H1 (cell line): ENCODE measurements around the gene CMSS1. TPM values are rescaled to one million over a fixed set of nuclear protein-coding genes. Genes with fewer than 3 reads are reported as not detected.

Source experiments
- CTCF ChIA-PET: fragments of 300-600 bp; sonication (Branson Sonifier 250); formaldehyde crosslinking; loops from one replicate; lab custom pipeline; 2021; ENCODE audit not compliant: partially characterized antibody; lab: Charles Lee
- POLR2A ChIA-PET: fragments of 300-600 bp; sonication (Branson Sonifier 250); formaldehyde crosslinking; loops from one replicate; lab custom pipeline; 2021; ENCODE audit warnings: inconsistent platforms; ENCODE audit not compliant: partially characterized antibody; lab: Charles Lee
- DNase-seq, 2 experiments: peaks; one replicate each; pipeline versions ENCODE4 v3.0.0 to v3.0.0-alpha.2; 2010 to 2022; ENCODE audit warnings: low spot score in 2 of 2, low read depth in 1 of 2, mixed read lengths in 1 of 2
- FAIRE-seq: peaks from 2 replicates; lab custom pipeline; 2011; peaks lifted over from hg19 to GRCh38; lab: Jason Lieb, UNC
- H2AFZ ChIP-seq: 2 replicates; pipeline ENCODE4 v1.8.1; 2012; ENCODE audit warnings: low read length, inconsistent platforms
- H2AK5ac ChIP-seq: 2 replicates; pipeline ENCODE4 v1.6.1; 2013; ENCODE audit warnings: low read depth, low read length
- H2BK120ac ChIP-seq: replicated peaks from 2 replicates; pipeline ENCODE3; 2013; ENCODE audit warnings: low read depth, low read length, inconsistent platforms
- H2BK12ac ChIP-seq: 2 replicates; pipeline ENCODE4 v1.6.1; 2013; ENCODE audit warnings: low read depth, low read length
- H2BK15ac ChIP-seq: 2 replicates; pipeline ENCODE4 v1.6.1; 2013; ENCODE audit warnings: low read length
- H2BK20ac ChIP-seq: 2 replicates; pipeline ENCODE4 v1.6.1; 2013; ENCODE audit warnings: low read length
- H2BK5ac ChIP-seq: 2 replicates; pipeline ENCODE4 v1.6.1; 2013; ENCODE audit warnings: low read depth, low read length
- H3K14ac ChIP-seq: 2 replicates; pipeline ENCODE4 v1.6.1; 2013; ENCODE audit warnings: inconsistent platforms; ENCODE audit not compliant: insufficient read length
- H3K18ac ChIP-seq: 2 replicates; pipeline ENCODE4 v1.6.1; 2013; ENCODE audit warnings: low read length; ENCODE audit errors: extremely low read depth
- H3K23ac ChIP-seq: 2 replicates; pipeline ENCODE4 v1.6.1; 2013; ENCODE audit warnings: inconsistent platforms; ENCODE audit not compliant: insufficient read length
- H3K23me2 ChIP-seq: 2 replicates; pipeline ENCODE4 v1.6.1; 2013; ENCODE audit warnings: low read depth, low read length
- H3K27ac ChIP-seq: 2 replicates; pipeline ENCODE4 v1.6.1; 2011; ENCODE audit warnings: low read depth, low read length, inconsistent platforms
- H3K27me3 ChIP-seq, 4 experiments: replicated peaks in 1 of 4; 1 replicate in 1 of 4; 2 replicates in 3 of 4; pipeline versions ENCODE4 v1.6.1 to v1.8.1; 2011 to 2013; ENCODE audit warnings: low read length in 3 of 4, mild to moderate bottlenecking in 3 of 4, inconsistent platforms in 2 of 4, mixed read lengths in 2 of 4, moderate library complexity in 1 of 4; ENCODE audit not compliant: control insufficient read depth in 3 of 4, insufficient read depth in 3 of 4; ENCODE audit errors: extremely low read depth in 1 of 4
- H3K36me3 ChIP-seq, 4 experiments: 2 replicates each; pipeline versions ENCODE4 v1.6.1 to v1.8.1; 2011 to 2013; ENCODE audit warnings: mild to moderate bottlenecking in 4 of 4, low read length in 3 of 4, moderate library complexity in 2 of 4, control low read depth in 1 of 4, inconsistent platforms in 1 of 4; ENCODE audit not compliant: insufficient read depth in 4 of 4, control insufficient read depth in 2 of 4
- H3K4ac ChIP-seq: replicated peaks from 2 replicates; pipeline ENCODE3; 2013; ENCODE audit warnings: low read length, low read depth, mixed read lengths, inconsistent platforms; ENCODE audit not compliant: insufficient read length
- H3K4me1 ChIP-seq, 4 experiments: replicated peaks in 1 of 4; 1 replicate in 1 of 4; 2 replicates in 3 of 4; pipeline versions ENCODE4 v1.6.1 to v1.8.1; 2011 to 2013; ENCODE audit warnings: low read length in 3 of 4, inconsistent platforms in 2 of 4, mixed read lengths in 1 of 4; ENCODE audit not compliant: insufficient read depth in 4 of 4, control insufficient read depth in 3 of 4
- H3K4me2 ChIP-seq, 2 experiments: 2 replicates each; pipeline versions ENCODE4 v1.6.1 to v1.8.1; 2011 to 2013; ENCODE audit warnings: low read depth in 2 of 2, low read length in 2 of 2, control low read depth in 1 of 2, inconsistent platforms in 1 of 2, mild to moderate bottlenecking in 1 of 2; ENCODE audit not compliant: insufficient read depth in 1 of 2
- H3K4me3 ChIP-seq, 4 experiments: fragments of 200-600, 300-600 bp in 1 of 4; sonication (generic), shearing (Covaris generic), sonication (Bioruptor Twin) in 1 of 4; 2 replicates each; pipeline versions ENCODE4 v1.5.1 to v1.8.1; 2011 to 2016; ENCODE audit warnings: low read length in 4 of 4, low read depth in 3 of 4, control low read depth in 2 of 4, inconsistent platforms in 2 of 4, mild to moderate bottlenecking in 2 of 4, mixed read lengths in 1 of 4, moderate library complexity in 1 of 4; ENCODE audit not compliant: insufficient read depth in 2 of 4; ENCODE audit errors: extremely low read depth in 1 of 4
- H3K56ac ChIP-seq: replicated peaks from 2 replicates; pipeline ENCODE3; 2013; ENCODE audit warnings: low read depth, mild to moderate bottlenecking, mixed read lengths, low read length, inconsistent platforms; ENCODE audit not compliant: insufficient read length
- H3K79me1 ChIP-seq: 2 replicates; pipeline ENCODE4 v1.6.1; 2013; ENCODE audit warnings: low read depth, low read length, control low read depth
- H3K79me2 ChIP-seq, 2 experiments: 2 replicates each; pipeline versions ENCODE4 v1.6.1 to v1.8.1; 2012 to 2013; ENCODE audit warnings: low read length in 2 of 2, mild to moderate bottlenecking in 2 of 2, inconsistent platforms in 1 of 2; ENCODE audit not compliant: insufficient read depth in 2 of 2, control insufficient read depth in 1 of 2
- H3K9ac ChIP-seq, 4 experiments: replicated peaks in 1 of 4; 1 replicate in 1 of 4; 2 replicates in 3 of 4; pipeline versions ENCODE4 v1.6.1 to v1.8.1; 2011 to 2013; ENCODE audit warnings: low read depth in 3 of 4, low read length in 3 of 4, control low read depth in 2 of 4, mild to moderate bottlenecking in 2 of 4, moderate library complexity in 2 of 4, inconsistent platforms in 1 of 4; ENCODE audit errors: extremely low read depth in 1 of 4
- H3K9me3 ChIP-seq, 2 experiments: 2 replicates each; pipeline versions ENCODE4 v1.6.1 to v1.8.1; 2012 to 2013; ENCODE audit warnings: mild to moderate bottlenecking in 2 of 2, moderate library complexity in 2 of 2, control low read depth in 1 of 2, inconsistent platforms in 1 of 2, low read depth in 1 of 2, low read length in 1 of 2, mixed read lengths in 1 of 2; ENCODE audit not compliant: insufficient read depth in 2 of 2
- H4K20me1 ChIP-seq, 2 experiments: replicated peaks in 1 of 2; 2 replicates each; pipeline versions ENCODE3 to v1.8.1; 2011 to 2013; ENCODE audit warnings: inconsistent platforms in 2 of 2, low read length in 2 of 2, mild to moderate bottlenecking in 1 of 2; ENCODE audit not compliant: insufficient read depth in 2 of 2, control insufficient read depth in 1 of 2
- H4K5ac ChIP-seq: 2 replicates; pipeline ENCODE4 v1.6.1; 2013; ENCODE audit warnings: low read length, low read depth, mixed read lengths, inconsistent platforms; ENCODE audit not compliant: insufficient read length
- H4K8ac ChIP-seq: 2 replicates; pipeline ENCODE4 v1.8.0; 2013; ENCODE audit warnings: mild to moderate bottlenecking, moderate library complexity, low read length, inconsistent platforms; ENCODE audit not compliant: insufficient read depth; ENCODE audit errors: extremely low read depth
- H4K91ac ChIP-seq: replicated peaks from 2 replicates; pipeline ENCODE3; 2013; ENCODE audit warnings: low read length, mixed read lengths, inconsistent platforms; ENCODE audit not compliant: insufficient read length
- ASH2L ChIP-seq: fragments of 200-600, 300-600 bp; sonication (generic); IDR thresholded peaks from one replicate; pipeline ENCODE4 v1.7.1; 2017; ENCODE audit warnings: low read length
- ATF3 ChIP-seq: IDR thresholded peaks from 2 replicates; pipeline ENCODE4 v1.6.1; 2011; ENCODE audit warnings: low read depth, mild to moderate bottlenecking, low read length; ENCODE audit not compliant: insufficient read depth
- E2F6 ChIP-seq: IDR thresholded peaks from 2 replicates; pipeline ENCODE4 v1.6.1; 2012; ENCODE audit warnings: inconsistent platforms
- EP300 ChIP-seq, 2 experiments: IDR thresholded peaks; 1 replicate in 1 of 2; 2 replicates in 1 of 2; pipeline ENCODE4 v1.6.1; 2011 to 2012; ENCODE audit warnings: low read depth in 2 of 2, low read length in 2 of 2, mild to moderate bottlenecking in 2 of 2, borderline replicate concordance in 1 of 2, inconsistent platforms in 1 of 2, moderate library complexity in 1 of 2
- MAFK ChIP-seq: IDR thresholded peaks from 2 replicates; pipeline ENCODE4 v1.6.1; 2012; ENCODE audit warnings: low read depth, mild to moderate bottlenecking, improper control_type of control experiment, low read length
- MAX ChIP-seq: IDR thresholded peaks from 2 replicates; pipeline ENCODE4 v1.6.1; 2012; ENCODE audit warnings: inconsistent platforms
- PHF8 ChIP-seq: fragments of 200-600 bp; sonication (generic); conservative IDR thresholded peaks from 2 replicates; pipeline ENCODE4 v1.7.1; 2012; ENCODE audit warnings: low read depth, mild to moderate bottlenecking, inconsistent platforms, low read length, moderate library complexity
- POLR2A ChIP-seq, 2 experiments: IDR thresholded peaks; 1 replicate in 1 of 2; 2 replicates in 1 of 2; pipeline ENCODE4 v1.6.1; 2011; ENCODE audit warnings: low read depth in 2 of 2, low read length in 2 of 2, mild to moderate bottlenecking in 2 of 2; ENCODE audit errors: control extremely low read depth in 1 of 2
- POLR2AphosphoS5 ChIP-seq: IDR thresholded peaks from 2 replicates; pipeline ENCODE4 v1.6.1; 2011; ENCODE audit warnings: low read depth, low read length
- RFX5 ChIP-seq: IDR thresholded peaks from 2 replicates; pipeline ENCODE4 v1.6.1; 2011; ENCODE audit warnings: low read depth, low read length, improper control_type of control experiment, borderline replicate concordance
- SIRT6 ChIP-seq: IDR thresholded peaks from one replicate; pipeline ENCODE4 v1.7.1; 2012; ENCODE audit warnings: low read length, inconsistent platforms
- SIX5 ChIP-seq: IDR thresholded peaks from 2 replicates; pipeline ENCODE4 v1.6.1; 2011; ENCODE audit warnings: mild to moderate bottlenecking, low read depth, low read length
- SUZ12 ChIP-seq: fragments of 200-600 bp; sonication (generic); IDR thresholded peaks from 2 replicates; pipeline ENCODE4 v1.6.1; 2012; ENCODE audit warnings: mild to moderate bottlenecking, inconsistent platforms, low read length, moderate library complexity, mixed read lengths
- TAF1 ChIP-seq: IDR thresholded peaks from 2 replicates; pipeline ENCODE4 v1.6.1; 2011; ENCODE audit warnings: mild to moderate bottlenecking, low read depth, low read length
- WGBS, 2 experiments: shearing (Covaris generic) in 1 of 2; methylation state at CpG; one replicate each; pipeline versions ENCODE4 v1.1.6 to v1.1.7; 2013 to 2015; ENCODE audit warnings: low lambda C conversion rate in 2 of 2, mixed read lengths in 2 of 2, inconsistent platforms in 1 of 2, low coverage in 1 of 2, missing lambda C conversion rate in 1 of 2; ENCODE audit not compliant: insufficient replicate concordance in 2 of 2, insufficient coverage in 1 of 2, insufficient read length in 1 of 2; ENCODE audit errors: extremely low coverage in 1 of 2, missing lambda C conversion rate in 1 of 2; 5-methylcytosine and 5-hydroxymethylcytosine counted together
- polyA plus RNA-seq, 7 experiments: library from polyadenylated mRNA; depleted of rRNA in 3 of 7; stranded (reverse) in 5 of 7; unstranded in 2 of 7; fragments of >200 nt in 5 of 7; fragments of 200-250 nt in 2 of 7; gene quantifications; 1 replicate in 5 of 7; 2 replicates in 1 of 7; 4 replicates in 1 of 7; pipeline versions ENCODE4 v1.2.1 to v1.2.3, GENCODE V29; 2011 to 2013; ENCODE audit warnings: missing spikeins in 2 of 7, mixed read lengths in 2 of 7
- total RNA-seq: library from RNA; stranded (reverse); fragmentation: NEBNext Ultra II Directional; extraction: Animal tissue kit (Norgen Biotek cat#: 25700); gene quantifications from 2 replicates; pipeline ENCODE4 v1.2.1, GENCODE V29; 2021

The CMSS1 gene
- total and polyA plus RNA-seq, 2 of the 8 experiments (the other 6 are each of a cell fraction or from before 2014, with no cell fraction given), result 15.2 to 75.1 TPM

- H3K4ac ChIP-seq, result no peak overlapping the region
- TF ChIP-seq ATF3 (no peak), SIRT6 (no peak), SIX5 (no peak), E2F6 (no peak), POLR2AphosphoS5 (no peak), RFX5 (no peak), POLR2A (IDR thresholded peaks at IDR 0.05; ENCODE audit: control extremely low read depth in 1 of 2, low read depth in 2 of 2, low read length in 2 of 2) (no peak), MAFK (no peak), ASH2L (no peak), SUZ12 (no peak), PHF8 (no peak), TAF1 (no peak), MAX (no peak), EP300 (IDR thresholded peaks at IDR 0.05; ENCODE audit: borderline replicate concordance in 1 of 2, low read depth in 2 of 2, low read length in 2 of 2) (no peak)
Measured at GRCh38 chr3:99781761-99782160, 35.9 kb upstream of the CMSS1 start.

More at GRCh38 chr3:99781761-99782160, 35.9 kb upstream of the CMSS1 start:
- no peak overlapping the region for H2BK15ac ChIP-seq
- ChIA-PET CTCF (interaction anchor here (1.6 to 2.5 kb wide), 2 partner anchors 26 to 136 kb away, joined by 5 to 8 read pairs; no protein-coding TSS in a partner anchor), POLR2A (no interaction called here)
- H2AK5ac ChIP-seq, result no peak overlapping the region
- FAIRE-seq (no peak), DNase-seq (no peak)
- H3K4me3 ChIP-seq, result no peak overlapping the region
- H3K27ac ChIP-seq, result no peak overlapping the region
- H3K36me3 ChIP-seq, result no peaks in the 10 kb centered on the region; a peak in 1 of 8 replicates
- no peak overlapping the region for H2AFZ ChIP-seq
- H3K56ac ChIP-seq, result no peak overlapping the region
- H3K4me2 ChIP-seq, result no peak overlapping the region
- H4K91ac ChIP-seq, result no peak overlapping the region
- H2BK12ac ChIP-seq, result no peak overlapping the region
- no peak overlapping the region for H2BK20ac ChIP-seq
- H3K9ac ChIP-seq, result no peak overlapping the region
- H3K23ac ChIP-seq, result no peak overlapping the region
- no peaks in the 10 kb centered on the region for H3K79me1 ChIP-seq
- no peak overlapping the region for H2BK5ac ChIP-seq
- no peaks in the 10 kb centered on the region for H3K23me2 ChIP-seq
- H3K4me1 ChIP-seq, result peaks cover 0 to 5% (median 0%) of the 10 kb centered on the region in 4 experiments; a peak in 1 of 7 replicates
- WGBS, 2 experiments, result 80% methylated on average over 3 of the region's 3 CpGs; no CpG with 5 or more reads in 1 of the 2 experiments
- H2BK120ac ChIP-seq, result no peak overlapping the region
- no peaks in the 10 kb centered on the region for H3K79me2 ChIP-seq
- no peak overlapping the region for H3K18ac ChIP-seq
- no peak overlapping the region for H4K5ac ChIP-seq
- no peak overlapping the region for H4K8ac ChIP-seq
- H3K27me3 ChIP-seq, result no peaks in the 10 kb centered on the region
- no peaks in the 10 kb centered on the region for H4K20me1 ChIP-seq
- H3K14ac ChIP-seq, result no peak overlapping the region
- H3K9me3 ChIP-seq, result no peaks in the 10 kb centered on the region
